Measurements from ENCODE around the gene KLF13.

DNA sequence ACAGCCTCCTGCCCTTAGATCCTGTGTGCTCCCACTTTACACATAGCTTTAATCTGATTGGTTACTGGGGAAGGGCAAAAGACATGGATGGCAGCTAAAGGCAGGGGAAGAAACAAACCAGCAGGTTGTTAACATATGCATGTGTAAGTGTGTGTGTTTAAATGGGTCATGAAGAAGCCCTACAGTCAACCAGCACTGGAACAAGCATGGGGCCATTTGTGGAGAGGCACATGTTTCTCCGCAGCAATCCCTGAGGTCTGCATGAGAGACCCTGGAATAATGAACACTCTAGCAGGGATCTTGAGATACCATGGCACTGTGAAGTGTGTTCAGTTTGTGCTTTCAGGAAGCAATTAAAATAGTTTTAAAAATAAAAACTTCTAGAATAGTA is 6.0 kb downstream of the KLF13 start:
- no peak for TF ChIP-seq POLR2A (IDR thresholded peaks at IDR 0.05)
- TF ChIP-seq, protein P1, sequence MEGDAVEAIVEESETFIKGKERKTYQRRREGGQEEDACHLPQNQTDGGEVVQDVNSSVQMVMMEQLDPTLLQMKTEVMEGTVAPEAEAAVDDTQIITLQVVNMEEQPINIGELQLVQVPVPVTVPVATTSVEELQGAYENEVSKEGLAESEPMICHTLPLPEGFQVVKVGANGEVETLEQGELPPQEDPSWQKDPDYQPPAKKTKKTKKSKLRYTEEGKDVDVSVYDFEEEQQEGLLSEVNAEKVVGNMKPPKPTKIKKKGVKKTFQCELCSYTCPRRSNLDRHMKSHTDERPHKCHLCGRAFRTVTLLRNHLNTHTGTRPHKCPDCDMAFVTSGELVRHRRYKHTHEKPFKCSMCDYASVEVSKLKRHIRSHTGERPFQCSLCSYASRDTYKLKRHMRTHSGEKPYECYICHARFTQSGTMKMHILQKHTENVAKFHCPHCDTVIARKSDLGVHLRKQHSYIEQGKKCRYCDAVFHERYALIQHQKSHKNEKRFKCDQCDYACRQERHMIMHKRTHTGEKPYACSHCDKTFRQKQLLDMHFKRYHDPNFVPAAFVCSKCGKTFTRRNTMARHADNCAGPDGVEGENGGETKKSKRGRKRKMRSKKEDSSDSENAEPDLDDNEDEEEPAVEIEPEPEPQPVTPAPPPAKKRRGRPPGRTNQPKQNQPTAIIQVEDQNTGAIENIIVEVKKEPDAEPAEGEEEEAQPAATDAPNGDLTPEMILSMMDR (IDR thresholded peaks at IDR 0.05): no peak

Data from body of pancreas (tissue), 4 donors.